Skeletal muscle tissue (tissue), 4 donors: Measurements from ENCODE around the gene LRRC2. TPM values are rescaled to one million over a fixed set of nuclear protein-coding genes. Genes with fewer than 3 reads are reported as not detected.

ENCODE experiments used
- H3K27ac ChIP-seq: one replicate; pipeline ENCODE4 v1.7.0; 2013; ENCODE audit warnings: mild to moderate bottlenecking, low read depth, low read length, inconsistent platforms
- H3K27me3 ChIP-seq, 3 donors: one replicate each; pipeline ENCODE4 v1.7.0; 2013; ENCODE audit warnings: low read length in 3 of 3; ENCODE audit not compliant: control insufficient read depth in 3 of 3, insufficient read depth in 3 of 3
- H3K36me3 ChIP-seq, 3 donors: one replicate each; pipeline ENCODE4 v1.7.0; 2013; ENCODE audit warnings: low read length in 3 of 3; ENCODE audit not compliant: control insufficient read depth in 3 of 3, insufficient read depth in 3 of 3
- H3K4me1 ChIP-seq, 3 donors: one replicate each; pipeline ENCODE4 v1.7.0; 2013; ENCODE audit warnings: low read length in 3 of 3, mild to moderate bottlenecking in 3 of 3; ENCODE audit not compliant: control insufficient read depth in 3 of 3, insufficient read depth in 3 of 3
- H3K4me3 ChIP-seq, 3 donors: one replicate each; pipeline ENCODE4 v1.7.0; 2013; ENCODE audit warnings: low read length in 3 of 3
- H3K9ac ChIP-seq, 3 donors: one replicate each; pipeline ENCODE4 v1.7.0; 2013; ENCODE audit warnings: low read length in 3 of 3, mild to moderate bottlenecking in 3 of 3, moderate library complexity in 2 of 3, low read depth in 1 of 3
- H3K9me3 ChIP-seq, 3 donors: one replicate each; pipeline ENCODE4 v1.7.0; 2013; ENCODE audit warnings: low read length in 3 of 3; ENCODE audit not compliant: control insufficient read depth in 3 of 3
- total RNA-seq: library from RNA; depleted of rRNA; stranded (reverse); fragments of >200 nt; gene quantifications from one replicate; pipeline ENCODE4 v1.2.3, GENCODE V29; 2014
- donor health status: Osteomylitis.

Gene LRRC2
- total RNA-seq, 1 donor from 2014 or later, result 3.7 TPM

- no peaks in the 10 kb centered on the region for H3K9me3 ChIP-seq
- H3K36me3 ChIP-seq, result peaks cover 32 to 49% (median 35%) of the 10 kb centered on the region in 3 donors
- H3K27ac ChIP-seq, result no peak overlapping the region
- H3K27me3 ChIP-seq, result no peaks in the 10 kb centered on the region
- no peak overlapping the region for H3K9ac ChIP-seq
- H3K4me3 ChIP-seq, result no peak overlapping the region
- no peaks in the 10 kb centered on the region for H3K4me1 ChIP-seq
These were observed 45.0 kb downstream of the LRRC2 start for GRCh38 chr3:46521096-46521495.

DNA sequence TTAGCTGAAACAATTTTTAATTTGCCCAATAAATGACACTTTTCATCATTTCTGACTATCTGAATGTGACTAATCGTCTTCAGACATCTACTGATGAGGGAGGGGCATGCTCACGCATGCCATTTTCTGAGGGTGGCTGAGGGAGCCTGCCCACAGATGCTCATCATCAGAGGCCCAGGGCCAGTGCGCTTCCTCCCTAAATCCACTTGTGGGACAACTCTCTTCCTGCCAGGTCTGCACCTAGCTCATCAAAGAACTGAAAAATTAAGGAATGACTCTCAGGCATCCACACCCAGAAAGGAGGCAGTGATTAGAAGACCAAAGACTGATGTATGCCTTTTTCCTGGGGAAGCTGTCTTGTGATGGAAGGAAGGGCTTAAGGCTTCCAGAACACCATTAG lies 45.6 kb downstream of the LRRC2 start:
- Histone ChIP-seq H3K9me3 (no peaks in the 10 kb centered on the region), H3K4me1 (no peaks in the 10 kb centered on the region), H3K4me3 (no peak overlapping the region), H3K27ac (no peak overlapping the region), H3K27me3 (no peaks in the 10 kb centered on the region), H3K36me3 (peaks cover 32 to 48% (median 35%) of the 10 kb centered on the region in 3 donors), H3K9ac (no peak overlapping the region)

- peaks cover 30 to 43% (median 30%) of the 10 kb centered on the region in 3 donors for H3K36me3 ChIP-seq
- H3K27me3 ChIP-seq, result no peaks in the 10 kb centered on the region
- no peaks in the 10 kb centered on the region for H3K4me1 ChIP-seq
- H3K9ac ChIP-seq, result no peak overlapping the region
- no peak overlapping the region for H3K27ac ChIP-seq
- no peak overlapping the region for H3K4me3 ChIP-seq
- H3K9me3 ChIP-seq, result no peaks in the 10 kb centered on the region
These were observed 46.1 kb downstream of the LRRC2 start for GRCh38 chr3:46519952-46520351.

DNA sequence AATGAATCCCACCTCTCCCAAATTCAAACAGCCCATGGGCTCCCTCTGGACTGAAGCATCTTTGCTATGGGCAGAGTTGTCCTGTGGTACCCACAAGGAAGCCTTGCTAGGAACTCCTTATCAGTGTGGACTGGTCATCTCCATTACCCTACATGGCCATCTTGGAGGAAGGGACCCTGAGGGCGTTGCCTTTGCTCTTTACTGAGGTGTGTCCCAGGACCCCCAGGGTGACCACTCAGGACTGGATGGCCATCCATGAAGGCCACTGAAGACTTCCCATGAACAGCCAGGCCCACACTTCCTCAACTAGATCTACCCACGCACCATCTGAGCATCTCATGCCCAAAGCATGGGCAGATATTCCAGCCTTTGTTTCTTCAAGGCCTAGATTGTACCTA lies 48.3 kb downstream of the LRRC2 start:
- Histone ChIP-seq H3K27me3 (no peaks in the 10 kb centered on the region), H3K36me3 (peaks cover 23 to 38% (median 26%) of the 10 kb centered on the region in 3 donors), H3K4me1 (no peaks in the 10 kb centered on the region), H3K9ac (no peak overlapping the region), H3K9me3 (no peaks in the 10 kb centered on the region), H3K27ac (no peak overlapping the region), H3K4me3 (no peak overlapping the region)

DNA sequence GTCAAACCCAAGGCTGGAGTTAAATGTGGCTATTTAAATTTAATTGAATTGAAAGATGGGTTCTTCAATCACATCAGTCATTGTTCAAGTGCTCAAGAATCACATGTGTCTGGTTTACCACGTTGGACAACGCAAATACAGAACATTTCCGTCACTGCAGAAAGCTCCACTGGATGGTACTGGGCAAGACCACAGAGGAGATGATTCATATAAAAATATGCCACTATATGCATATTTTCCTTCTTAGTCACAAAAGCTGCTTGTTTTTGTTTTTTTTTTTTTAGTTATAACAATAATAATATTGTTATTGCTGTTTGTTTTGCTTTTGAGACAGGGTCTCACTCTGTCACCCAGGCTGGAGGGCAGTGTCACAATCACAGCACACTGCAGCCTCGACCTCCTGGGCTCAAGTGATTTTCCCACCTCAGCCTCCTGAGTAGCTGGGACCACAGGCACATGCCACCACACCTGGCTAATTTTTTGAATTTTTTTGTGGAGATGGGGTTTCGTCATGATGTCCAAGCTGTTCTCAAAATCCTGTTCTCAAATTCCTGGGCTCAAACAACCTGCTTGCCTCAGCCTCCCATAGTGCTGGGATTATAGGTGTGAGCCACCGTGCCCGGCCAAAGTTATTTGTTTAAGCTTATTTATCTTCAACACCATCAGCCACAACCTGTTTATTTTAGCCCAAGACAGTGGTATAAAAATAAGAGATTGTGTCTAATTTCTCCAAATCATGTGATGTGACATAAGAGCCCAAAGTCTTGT lies 48.9 kb downstream of the LRRC2 start:
- H3K9ac ChIP-seq, result no peak overlapping the region

GRCh38 chr3:46516521-46516920 lies 49.6 kb downstream of the LRRC2 start:
- H3K4me1 ChIP-seq, result no peaks in the 10 kb centered on the region
- H3K27ac ChIP-seq, result no peak overlapping the region
- no peaks in the 10 kb centered on the region for H3K27me3 ChIP-seq
- H3K9me3 ChIP-seq, result no peaks in the 10 kb centered on the region
- peaks cover 17 to 34% (median 23%) of the 10 kb centered on the region in 3 donors for H3K36me3 ChIP-seq
- H3K9ac ChIP-seq, result no peak overlapping the region
- H3K4me3 ChIP-seq, result no peak overlapping the region

More for the DNA sequence above, 48.9 kb downstream of the LRRC2 start:
- no peaks in the 10 kb centered on the region for H3K9me3 ChIP-seq
- H3K4me1 ChIP-seq, result no peaks in the 10 kb centered on the region
- no peaks in the 10 kb centered on the region for H3K27me3 ChIP-seq
- no peak overlapping the region for H3K27ac ChIP-seq
- peaks cover 21 to 38% (median 26%) of the 10 kb centered on the region in 3 donors for H3K36me3 ChIP-seq
- H3K4me3 ChIP-seq, result no peak overlapping the region

DNA sequence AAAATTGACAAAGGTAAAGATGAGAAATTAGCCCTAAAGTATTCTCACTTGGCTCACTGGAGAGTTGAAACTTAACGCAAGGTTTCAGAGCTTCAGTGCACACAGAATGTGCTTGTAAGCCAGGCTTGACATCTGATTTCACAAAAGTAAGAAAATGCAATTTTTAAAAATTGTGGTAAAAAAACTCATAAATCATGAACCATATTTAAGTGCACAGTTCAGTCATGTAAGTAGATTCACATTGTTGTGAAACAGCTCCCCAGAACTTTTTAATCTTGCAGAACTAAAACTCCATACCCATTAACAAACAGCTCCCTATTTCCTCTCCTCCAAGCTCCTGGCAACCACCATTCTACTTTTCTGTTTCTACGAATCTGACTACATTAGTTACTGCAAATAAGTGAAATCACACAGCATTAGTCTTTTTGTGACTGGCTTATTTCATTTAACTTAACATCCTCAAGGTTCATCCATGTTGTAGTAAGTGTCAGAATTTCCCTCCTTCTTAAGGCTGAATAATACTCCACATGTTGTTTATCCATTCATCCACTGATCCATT lies 53.8 kb downstream of the LRRC2 start:
- Histone ChIP-seq H3K36me3 (peaks cover 2 to 12% (median 2%) of the 10 kb centered on the region in 3 donors), H3K4me3 (no peak overlapping the region), H3K27ac (no peak overlapping the region), H3K9me3 (no peaks in the 10 kb centered on the region), H3K9ac (no peak overlapping the region), H3K4me1 (no peaks in the 10 kb centered on the region), H3K27me3 (no peaks in the 10 kb centered on the region)

GRCh38 chr3:46509661-46510187 lies 56.4 kb downstream of the LRRC2 start:
- peaks cover 0 to 5% (median 0%) of the 10 kb centered on the region in 3 donors for H3K36me3 ChIP-seq
- H3K4me1 ChIP-seq, result no peaks in the 10 kb centered on the region
- no peaks in the 10 kb centered on the region for H3K9me3 ChIP-seq
- no peaks in the 10 kb centered on the region for H3K27me3 ChIP-seq
- H3K4me3 ChIP-seq, result no peak overlapping the region
- H3K9ac ChIP-seq, result no peak overlapping the region
- H3K27ac ChIP-seq, result no peak overlapping the region

- H3K4me3 ChIP-seq, result no peak overlapping the region
- no peaks in the 10 kb centered on the region for H3K27me3 ChIP-seq
- H3K4me1 ChIP-seq, result no peaks in the 10 kb centered on the region
- H3K9ac ChIP-seq, result no peak overlapping the region
- H3K9me3 ChIP-seq, result no peaks in the 10 kb centered on the region
- no peak overlapping the region for H3K27ac ChIP-seq
- peaks cover 0 to 5% (median 0%) of the 10 kb centered on the region in 3 donors for H3K36me3 ChIP-seq
These were observed 57.1 kb downstream of the LRRC2 start for GRCh38 chr3:46508850-46509591.
